SU-DHL-6 (cell line): ENCODE results near the gene S100PBP.

Source experiments
- EZH2phosphoT487 ChIP-seq: fragments of 200-600 bp; sonication (generic), shearing (Covaris generic); conservative IDR thresholded peaks from 2 replicates; pipeline ENCODE4 v1.6.1; 2018; ENCODE audit warnings: mild to moderate bottlenecking, antibody characterized with exemption, low read length, moderate library complexity, mixed read lengths
- TF ChIP-seq, protein P1 (sequence below): fragments of 200-600 bp; sonication (generic); IDR thresholded peaks from one replicate; pipeline ENCODE4 v1.5.1; 2017; ENCODE audit warnings: antibody characterized with exemption, mild to moderate bottlenecking, low read length, moderate library complexity; ENCODE audit not compliant: insufficient read depth, poor library complexity, severe bottlenecking

GRCh38 chr1:32808580-32808979 lies 8.9 kb upstream of the S100PBP start:
- TF ChIP-seq, protein P1, sequence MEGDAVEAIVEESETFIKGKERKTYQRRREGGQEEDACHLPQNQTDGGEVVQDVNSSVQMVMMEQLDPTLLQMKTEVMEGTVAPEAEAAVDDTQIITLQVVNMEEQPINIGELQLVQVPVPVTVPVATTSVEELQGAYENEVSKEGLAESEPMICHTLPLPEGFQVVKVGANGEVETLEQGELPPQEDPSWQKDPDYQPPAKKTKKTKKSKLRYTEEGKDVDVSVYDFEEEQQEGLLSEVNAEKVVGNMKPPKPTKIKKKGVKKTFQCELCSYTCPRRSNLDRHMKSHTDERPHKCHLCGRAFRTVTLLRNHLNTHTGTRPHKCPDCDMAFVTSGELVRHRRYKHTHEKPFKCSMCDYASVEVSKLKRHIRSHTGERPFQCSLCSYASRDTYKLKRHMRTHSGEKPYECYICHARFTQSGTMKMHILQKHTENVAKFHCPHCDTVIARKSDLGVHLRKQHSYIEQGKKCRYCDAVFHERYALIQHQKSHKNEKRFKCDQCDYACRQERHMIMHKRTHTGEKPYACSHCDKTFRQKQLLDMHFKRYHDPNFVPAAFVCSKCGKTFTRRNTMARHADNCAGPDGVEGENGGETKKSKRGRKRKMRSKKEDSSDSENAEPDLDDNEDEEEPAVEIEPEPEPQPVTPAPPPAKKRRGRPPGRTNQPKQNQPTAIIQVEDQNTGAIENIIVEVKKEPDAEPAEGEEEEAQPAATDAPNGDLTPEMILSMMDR, result no peak
- TF ChIP-seq EZH2phosphoT487, result no peak
